Esophagus squamous epithelium (tissue), 4 donors: Measurements from ENCODE around the gene MAN1B1.

Experiments
- POLR2A ChIP-seq, 4 donors: fragments of 450-650 bp; IDR thresholded peaks; one replicate each; pipeline ENCODE4 v1.6.1; 2017; ENCODE audit warnings: antibody characterized with exemption in 4 of 4, mild to moderate bottlenecking in 4 of 4, moderate library complexity in 3 of 4
- TF ChIP-seq, protein P1 (sequence below), 6 experiments: fragments of 450-650 bp in 4 of 6; fragments of 200-600 bp in 2 of 6; sonication (generic) in 2 of 6; IDR thresholded peaks; one replicate each; pipeline ENCODE4 v1.5.1; 2016 to 2019; ENCODE audit warnings: antibody characterized with exemption in 6 of 6, mild to moderate bottlenecking in 4 of 6, moderate library complexity in 4 of 6

DNA sequence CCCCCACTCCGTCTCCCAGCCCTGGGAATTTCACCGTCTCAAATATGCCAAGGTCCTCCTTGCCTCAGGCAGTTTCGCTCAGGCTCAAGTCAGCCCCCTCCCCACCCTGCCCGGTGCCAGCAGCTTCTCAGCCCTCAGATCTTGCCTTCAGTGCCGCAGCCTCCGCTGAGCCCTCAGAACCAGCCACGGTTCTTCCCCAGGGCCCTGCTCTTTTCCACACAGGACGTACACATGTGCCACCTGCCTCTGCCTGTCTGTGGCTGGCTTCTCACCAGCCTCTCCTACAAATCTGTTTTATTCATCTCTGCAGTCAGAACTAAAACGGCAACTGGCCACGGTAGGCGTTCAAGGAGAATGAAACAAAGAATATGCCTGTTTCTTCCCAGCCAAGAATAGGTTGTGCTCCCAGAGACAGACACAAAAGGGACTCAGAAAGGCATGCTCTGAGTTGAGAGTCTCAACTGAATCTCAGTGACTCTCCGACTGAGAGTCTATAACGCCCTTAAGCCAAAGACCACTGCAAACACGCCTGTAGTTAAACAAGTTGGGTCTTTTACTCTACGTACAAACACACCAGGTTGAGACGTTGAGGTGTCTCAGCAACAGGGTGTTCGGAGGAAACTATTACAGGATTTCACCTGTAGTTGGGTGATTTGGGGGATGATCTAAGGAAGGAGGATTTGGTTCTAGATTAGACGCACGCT is 41.5 kb downstream of the MAN1B1 start:
- TF ChIP-seq, protein P1, sequence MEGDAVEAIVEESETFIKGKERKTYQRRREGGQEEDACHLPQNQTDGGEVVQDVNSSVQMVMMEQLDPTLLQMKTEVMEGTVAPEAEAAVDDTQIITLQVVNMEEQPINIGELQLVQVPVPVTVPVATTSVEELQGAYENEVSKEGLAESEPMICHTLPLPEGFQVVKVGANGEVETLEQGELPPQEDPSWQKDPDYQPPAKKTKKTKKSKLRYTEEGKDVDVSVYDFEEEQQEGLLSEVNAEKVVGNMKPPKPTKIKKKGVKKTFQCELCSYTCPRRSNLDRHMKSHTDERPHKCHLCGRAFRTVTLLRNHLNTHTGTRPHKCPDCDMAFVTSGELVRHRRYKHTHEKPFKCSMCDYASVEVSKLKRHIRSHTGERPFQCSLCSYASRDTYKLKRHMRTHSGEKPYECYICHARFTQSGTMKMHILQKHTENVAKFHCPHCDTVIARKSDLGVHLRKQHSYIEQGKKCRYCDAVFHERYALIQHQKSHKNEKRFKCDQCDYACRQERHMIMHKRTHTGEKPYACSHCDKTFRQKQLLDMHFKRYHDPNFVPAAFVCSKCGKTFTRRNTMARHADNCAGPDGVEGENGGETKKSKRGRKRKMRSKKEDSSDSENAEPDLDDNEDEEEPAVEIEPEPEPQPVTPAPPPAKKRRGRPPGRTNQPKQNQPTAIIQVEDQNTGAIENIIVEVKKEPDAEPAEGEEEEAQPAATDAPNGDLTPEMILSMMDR (IDR thresholded peaks at IDR 0.05) = no peak
- no peak for TF ChIP-seq POLR2A (IDR thresholded peaks at IDR 0.05)
